Measurements from ENCODE around the gene C1QTNF2. TPM values are rescaled to one million over a fixed set of nuclear protein-coding genes. Genes with fewer than 3 reads are reported as not detected.

The C1QTNF2 gene
- total and polyA plus RNA-seq, 2 donors (not counting 1 experiment from before 2014, with no cell fraction given), result not detected

GRCh38 chr5:160380041-160380440, 9.6 kb upstream of the C1QTNF2 start:
- peaks cover 14% of the 10 kb centered on the region for H3K4me1 Mint-ChIP-seq
- Histone ChIP-seq H4K20me1 (ENCODE audit: control insufficient read depth, insufficient read depth, low read length, poor library complexity, severe bottlenecking) (no peaks in the 10 kb centered on the region), H3K27me3 (replicated peaks in 1 of 4; ENCODE audit: control extremely low read depth in 1 of 4, control insufficient read depth in 3 of 4, insufficient read depth in 4 of 4, low read length in 3 of 4) (peaks cover 0 to 4% (median 0%) of the 10 kb centered on the region in 4 experiments), H2AFZ (ENCODE audit: insufficient read depth, low read depth, low read length, poor library complexity, severe bottlenecking) (no peak overlapping the region), H3K9ac (ENCODE audit: low read length) (no peak overlapping the region), H3K4me3 (ENCODE audit: control extremely low read depth in 1 of 5, extremely low read depth in 1 of 5, insufficient read depth in 1 of 5, low read depth in 2 of 5, low read length in 4 of 5) (no peak overlapping the region), H3K36me3 (replicated peaks in 1 of 2; ENCODE audit: control extremely low read depth in 1 of 2, control insufficient read depth in 1 of 2, extremely low read depth in 1 of 2, insufficient read depth in 2 of 2, low read length in 1 of 2) (no peaks in the 10 kb centered on the region), H3K4me2 (replicated peaks; ENCODE audit: low read depth, low read length, poor library complexity, severe bottlenecking) (no peak overlapping the region), H3K4me1 (ENCODE audit: control insufficient read depth in 2 of 2, insufficient read depth in 2 of 2, low read length in 2 of 2) (peaks cover 0 to 6% of the 10 kb centered on the region in 2 donors), H3K79me2 (ENCODE audit: control insufficient read depth, insufficient read depth, low read length) (no peaks in the 10 kb centered on the region), H3K27ac (ENCODE audit: low read length in 2 of 2) (no peak overlapping the region), H3K9me3 (ENCODE audit: control extremely low read depth in 1 of 3, control insufficient read depth in 2 of 3, insufficient read depth in 1 of 3, low read length in 2 of 3) (no peaks in the 10 kb centered on the region)
- POLR2A ChIA-PET, result interaction anchor here (0.6 kb wide), 1 partner anchor 32 kb away, joined by 7 read pairs; no protein-coding TSS in a partner anchor
- ATAC-seq (ENCODE audit: low read depth) (no peak), DNase-seq (no peak)
- no peak for TF ChIP-seq EZH2 (IDR thresholded peaks at IDR 0.05; ENCODE audit: borderline replicate concordance, insufficient read depth, low read depth, low read length, poor library complexity, severe bottlenecking)
- no peak for TF ChIP-seq CTCF (IDR thresholded peaks at IDR 0.05)
- intact Hi-C loops (cut with micrococcal nuclease), result no loop called here
- WGBS (ENCODE audit: insufficient coverage), result no CpG with 5 or more reads among the region's 2 CpGs
- no peak overlapping the region for H3K27ac Mint-ChIP-seq
- CTCF ChIA-PET, result interaction anchor here (1.2 to 2.3 kb wide), 2 partner anchors 11 to 16 kb away, joined by 3 to 9 read pairs; no protein-coding TSS in a partner anchor
- peaks cover 24% of the 10 kb centered on the region for H3K27me3 Mint-ChIP-seq
- H3K9me3 Mint-ChIP-seq (ENCODE audit: insufficient read depth), result no peaks in the 10 kb centered on the region
- no peak overlapping the region for H3K4me3 Mint-ChIP-seq

GRCh38 chr5:160379511-160379910, 9.1 kb upstream of the C1QTNF2 start:
- no peak overlapping the region for H3K4me3 Mint-ChIP-seq
- intact Hi-C loops (cut with micrococcal nuclease), result no loop called here
- no peak overlapping the region for H3K4me2 ChIP-seq (replicated peaks; ENCODE audit: low read depth, low read length, poor library complexity, severe bottlenecking)
- no peaks in the 10 kb centered on the region for H3K36me3 ChIP-seq (replicated peaks in 1 of 2; ENCODE audit: control extremely low read depth in 1 of 2, control insufficient read depth in 1 of 2, extremely low read depth in 1 of 2, insufficient read depth in 2 of 2, low read length in 1 of 2)
- no peaks in the 10 kb centered on the region for H3K79me2 ChIP-seq (ENCODE audit: control insufficient read depth, insufficient read depth, low read length)
- TF ChIP-seq CTCF (IDR thresholded peaks at IDR 0.05), result no peak
- TF ChIP-seq EZH2 (IDR thresholded peaks at IDR 0.05; ENCODE audit: borderline replicate concordance, insufficient read depth, low read depth, low read length, poor library complexity, severe bottlenecking), result no peak
- H3K27ac ChIP-seq (ENCODE audit: low read length in 2 of 2), result no peak overlapping the region
- H3K27me3 ChIP-seq (replicated peaks in 1 of 4; ENCODE audit: control extremely low read depth in 1 of 4, control insufficient read depth in 3 of 4, insufficient read depth in 4 of 4, low read length in 3 of 4), result peaks cover 0 to 8% (median 0%) of the 10 kb centered on the region in 4 experiments
- WGBS (ENCODE audit: insufficient coverage), result 50% methylated on average over 2 of the region's 4 CpGs
- H3K4me1 ChIP-seq (ENCODE audit: control insufficient read depth in 2 of 2, insufficient read depth in 2 of 2, low read length in 2 of 2), result peaks cover 0 to 6% of the 10 kb centered on the region in 2 donors
- ATAC-seq (ENCODE audit: low read depth) (no peak), DNase-seq (no peak)
- H3K27ac Mint-ChIP-seq, result no peak overlapping the region
- H3K4me3 ChIP-seq (ENCODE audit: control extremely low read depth in 1 of 5, extremely low read depth in 1 of 5, insufficient read depth in 1 of 5, low read depth in 2 of 5, low read length in 4 of 5), result no peak overlapping the region
- POLR2A ChIA-PET, result no interaction called here
- H4K20me1 ChIP-seq (ENCODE audit: control insufficient read depth, insufficient read depth, low read length, poor library complexity, severe bottlenecking), result no peaks in the 10 kb centered on the region
- CTCF ChIA-PET, result interaction anchor here (1.2 to 2.3 kb wide), 2 partner anchors 12 to 16 kb away, joined by 3 to 9 read pairs; no protein-coding TSS in a partner anchor
- H3K9ac ChIP-seq (ENCODE audit: low read length), result no peak overlapping the region
- H2AFZ ChIP-seq (ENCODE audit: insufficient read depth, low read depth, low read length, poor library complexity, severe bottlenecking), result no peak overlapping the region
- H3K9me3 Mint-ChIP-seq (ENCODE audit: insufficient read depth), result no peaks in the 10 kb centered on the region
- H3K9me3 ChIP-seq (ENCODE audit: control extremely low read depth in 1 of 3, control insufficient read depth in 2 of 3, insufficient read depth in 1 of 3, low read length in 2 of 3), result no peaks in the 10 kb centered on the region
- H3K27me3 Mint-ChIP-seq, result peaks cover 29% of the 10 kb centered on the region
- peaks cover 14% of the 10 kb centered on the region for H3K4me1 Mint-ChIP-seq

Measured in B cell (primary cell).